Prostate gland (tissue), 2 donors: ENCODE data around the gene SLC26A9. TPM values are rescaled to one million over a fixed set of nuclear protein-coding genes. Genes with fewer than 3 reads are reported as not detected.
A peak's percentile ranks its signal among the peaks of the same experiment; 100 is the strongest.

Experiments used
- DNase-seq: peaks from one replicate; pipeline ENCODE4 v3.0.0-alpha.2; 2019; ENCODE audit warnings: low spot score
- H3K27ac ChIP-seq, 2 donors: fragments of 200-600 bp; sonication (generic); 2 replicates each; pipeline ENCODE4 v1.5.1; 2017 to 2019
- H3K27me3 ChIP-seq: fragments of 200-600 bp; sonication (generic); replicated peaks from 2 replicates; pipeline ENCODE4 v1.5.1; 2019; ENCODE audit not compliant: insufficient read depth
- H3K36me3 ChIP-seq, 2 donors: fragments of 200-600 bp; sonication (generic); 1 replicate in 1 of 2; 2 replicates in 1 of 2; pipeline versions ENCODE4 v1.5.1 to v1.8.1; 2017 to 2019
- H3K4me1 ChIP-seq: fragments of 200-600 bp; sonication (generic); replicated peaks from 2 replicates; pipeline ENCODE4 v1.5.1; 2019
- H3K4me3 ChIP-seq, 2 donors: fragments of 200-600 bp; sonication (generic); 2 replicates each; pipeline ENCODE4 v1.5.1; 2017 to 2019
- H3K9me3 ChIP-seq: fragments of 200-600 bp; sonication (generic); 2 replicates; pipeline ENCODE4 v1.5.1; 2017
- POLR2A ChIP-seq: fragments of 450-650 bp; IDR thresholded peaks from one replicate; pipeline ENCODE4 v1.6.1; 2016; ENCODE audit warnings: antibody characterized with exemption, mild to moderate bottlenecking
- POLR2AphosphoS5 ChIP-seq: sonication (generic); formaldehyde crosslinking; IDR thresholded peaks from one replicate; pipeline ENCODE4 v1.6.1; 2017; ENCODE audit warnings: antibody characterized with exemption
- WGBS: methylation state at CpG from one replicate; pipeline ENCODE4 v1.1.5; 2018; 5-methylcytosine and 5-hydroxymethylcytosine counted together
- intact Hi-C: fragments of 100-400 bp; cut with DNase I; formaldehyde crosslinking; loops from one replicate; pipeline ENCODE4 v1.14.2; 2022
- total RNA-seq, 2 donors: library from RNA; depleted of rRNA; stranded (reverse); fragments of >200 nt; gene quantifications; one replicate each; pipeline ENCODE4 v1.1.0, GENCODE V29; 2016
- TF ChIP-seq, protein P1 (sequence below), 4 experiments: fragments of 200-600 bp in 2 of 4; fragments of 450-650 bp in 2 of 4; sonication (generic) in 2 of 4; IDR thresholded peaks; 1 replicate in 3 of 4; 2 replicates in 1 of 4; pipeline ENCODE4 v1.5.1; 2016 to 2019; ENCODE audit warnings: antibody characterized with exemption in 4 of 4, mild to moderate bottlenecking in 2 of 4, moderate library complexity in 2 of 4

The SLC26A9 gene
- total RNA-seq, 2 donors from 2014 or later: 0.09 TPM; not detected in 1

DNA sequence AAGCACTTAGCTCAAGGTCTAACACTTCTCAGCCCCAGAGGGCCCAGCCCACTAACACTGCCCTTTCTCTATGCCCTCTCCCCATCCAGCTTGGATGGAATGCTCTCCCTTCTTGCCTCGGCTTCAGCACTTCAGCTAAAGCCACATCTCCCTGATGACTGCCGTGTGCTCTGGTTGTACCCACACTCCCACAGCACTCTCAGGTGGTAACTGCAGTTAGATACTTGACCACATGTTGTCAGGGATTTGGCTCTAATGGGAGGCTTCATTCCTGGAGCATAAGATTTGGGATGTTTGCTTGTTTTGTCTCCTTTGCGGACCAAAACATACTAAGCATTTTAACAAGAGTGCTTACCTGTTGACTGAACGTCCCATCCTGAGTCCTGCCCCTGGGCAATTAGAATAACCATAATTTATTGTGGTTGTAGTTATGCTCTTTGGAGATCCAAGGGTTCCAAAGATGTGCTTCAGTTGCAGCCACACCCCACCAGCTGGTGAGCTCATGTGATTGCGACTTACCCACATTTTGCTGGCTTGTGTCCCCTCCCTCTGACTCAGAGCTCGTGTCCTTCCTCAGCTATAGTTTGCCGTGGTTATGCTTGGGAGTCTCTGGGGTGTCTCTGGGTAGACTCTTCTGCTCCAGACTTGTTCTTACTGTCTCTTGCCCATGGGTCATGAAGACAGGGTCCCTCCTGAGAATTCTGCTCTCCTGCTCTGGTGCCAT lies 7.7 kb upstream of the SLC26A9 start:
- Histone ChIP-seq H3K27me3 (no peaks in the 10 kb centered on the region), H3K4me3 (no peak overlapping the region), H3K4me1 (no peaks in the 10 kb centered on the region), H3K9me3 (no peaks in the 10 kb centered on the region), H3K36me3 (no peaks in the 10 kb centered on the region), H3K27ac (no peak overlapping the region)
- WGBS: 69% methylated on average over 7 of the region's 7 CpGs
- no peak for TF ChIP-seq POLR2A
- TF ChIP-seq, protein P1, sequence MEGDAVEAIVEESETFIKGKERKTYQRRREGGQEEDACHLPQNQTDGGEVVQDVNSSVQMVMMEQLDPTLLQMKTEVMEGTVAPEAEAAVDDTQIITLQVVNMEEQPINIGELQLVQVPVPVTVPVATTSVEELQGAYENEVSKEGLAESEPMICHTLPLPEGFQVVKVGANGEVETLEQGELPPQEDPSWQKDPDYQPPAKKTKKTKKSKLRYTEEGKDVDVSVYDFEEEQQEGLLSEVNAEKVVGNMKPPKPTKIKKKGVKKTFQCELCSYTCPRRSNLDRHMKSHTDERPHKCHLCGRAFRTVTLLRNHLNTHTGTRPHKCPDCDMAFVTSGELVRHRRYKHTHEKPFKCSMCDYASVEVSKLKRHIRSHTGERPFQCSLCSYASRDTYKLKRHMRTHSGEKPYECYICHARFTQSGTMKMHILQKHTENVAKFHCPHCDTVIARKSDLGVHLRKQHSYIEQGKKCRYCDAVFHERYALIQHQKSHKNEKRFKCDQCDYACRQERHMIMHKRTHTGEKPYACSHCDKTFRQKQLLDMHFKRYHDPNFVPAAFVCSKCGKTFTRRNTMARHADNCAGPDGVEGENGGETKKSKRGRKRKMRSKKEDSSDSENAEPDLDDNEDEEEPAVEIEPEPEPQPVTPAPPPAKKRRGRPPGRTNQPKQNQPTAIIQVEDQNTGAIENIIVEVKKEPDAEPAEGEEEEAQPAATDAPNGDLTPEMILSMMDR (IDR thresholded peaks at IDR 0.05): no peak
- TF ChIP-seq POLR2AphosphoS5: no peak
- DNase-seq: no peak
- intact Hi-C loops: no loop called here

DNA sequence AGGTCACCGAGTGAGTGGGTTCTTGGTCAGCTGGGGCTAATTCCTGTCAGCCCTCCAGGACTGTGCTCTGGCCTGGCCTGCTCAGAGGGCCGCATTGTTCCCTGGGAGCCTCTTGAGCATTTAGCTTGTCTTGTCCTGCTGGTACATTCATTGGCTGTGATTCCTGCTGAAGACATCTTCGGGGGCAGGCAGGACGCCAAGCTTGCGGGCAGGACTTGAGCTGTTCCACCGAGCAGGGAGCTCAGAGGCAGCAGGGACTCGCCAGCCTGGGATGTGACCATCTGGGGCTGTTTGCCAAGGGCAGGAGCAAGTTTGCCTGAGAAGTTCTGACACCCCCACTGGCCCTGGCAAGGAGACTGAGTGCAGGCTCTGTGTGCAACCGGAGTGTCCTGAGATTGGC lies 7.0 kb upstream of the SLC26A9 start:
- H3K27ac ChIP-seq: peak overlapping the region in 1 of 2 donors; percentile 48
- intact Hi-C loops: no loop called here
- no peak for TF ChIP-seq POLR2A
- TF ChIP-seq POLR2AphosphoS5: peak; percentile 84
- H3K9me3 ChIP-seq: no peaks in the 10 kb centered on the region
- no peak overlapping the region for H3K4me3 ChIP-seq
- no peaks in the 10 kb centered on the region for H3K36me3 ChIP-seq
- 25% methylated on average over 6 of the region's 8 CpGs for WGBS
- peak; percentile 87 for DNase-seq
- no peaks in the 10 kb centered on the region for H3K27me3 ChIP-seq
- no peaks in the 10 kb centered on the region for H3K4me1 ChIP-seq

DNA sequence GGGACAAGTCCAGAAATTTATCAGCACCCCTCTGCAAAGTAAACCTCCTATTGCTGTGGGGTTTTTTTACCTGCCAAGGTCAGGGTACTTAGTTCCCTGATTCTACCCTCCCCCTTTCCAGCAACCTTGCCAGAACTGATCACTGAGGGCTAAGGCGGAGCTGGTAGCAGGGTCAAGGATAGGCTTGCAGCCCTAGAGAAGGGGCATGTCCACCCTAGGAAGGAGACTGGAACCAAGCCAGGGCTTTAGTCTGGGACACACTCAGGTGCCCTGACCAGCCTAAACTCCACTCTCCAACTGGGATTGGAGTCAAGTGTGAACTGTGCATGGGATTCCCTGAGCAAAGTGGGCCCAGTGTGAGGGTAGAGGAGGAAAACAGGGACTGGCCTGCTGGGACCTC lies 6.5 kb upstream of the SLC26A9 start:
- H3K4me3 ChIP-seq: no peak overlapping the region
- no peaks in the 10 kb centered on the region for H3K36me3 ChIP-seq
- H3K27ac ChIP-seq: peak overlapping the region in 1 of 2 donors; percentile 48
- DNase-seq: no peak
- no peaks in the 10 kb centered on the region for H3K4me1 ChIP-seq
- intact Hi-C loops: no loop called here
- WGBS: 95% methylated on average over 1 of the region's 1 CpG
- H3K27me3 ChIP-seq: peaks cover under 1% of the 10 kb centered on the region
- TF ChIP-seq, protein P1 (IDR thresholded peaks at IDR 0.05): no peak
- TF ChIP-seq POLR2AphosphoS5: no peak
- no peak for TF ChIP-seq POLR2A
- H3K9me3 ChIP-seq: no peaks in the 10 kb centered on the region

DNA sequence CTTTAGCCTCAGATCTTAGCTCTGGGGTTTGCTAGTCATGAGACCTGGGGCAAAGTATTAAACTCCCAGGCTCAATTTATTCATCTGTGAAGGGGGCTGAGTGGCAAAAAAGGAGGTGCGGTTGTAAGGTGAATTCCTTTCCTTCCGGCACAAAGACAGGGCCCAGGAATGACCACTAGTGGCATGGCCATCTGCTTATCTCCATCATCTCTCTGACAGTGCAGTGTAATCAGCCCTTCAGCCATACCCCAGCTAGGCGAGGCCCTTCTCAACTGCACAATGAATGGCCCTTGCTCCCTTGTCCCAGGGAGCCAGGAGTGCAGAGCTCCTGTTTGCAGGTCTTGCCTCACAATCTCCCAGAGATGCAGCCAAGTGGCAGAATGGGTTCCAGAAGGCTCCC lies 5.6 kb upstream of the SLC26A9 start:
- no peak for DNase-seq
- Histone ChIP-seq H3K4me1 (no peaks in the 10 kb centered on the region), H3K27me3 (peaks cover 4% of the 10 kb centered on the region), H3K9me3 (no peaks in the 10 kb centered on the region), H3K4me3 (no peak overlapping the region), H3K27ac (no peak overlapping the region), H3K36me3 (no peaks in the 10 kb centered on the region)
- WGBS: 96% methylated on average over 3 of the region's 3 CpGs
- intact Hi-C loops: no loop called here
- no peak for TF ChIP-seq POLR2A

DNA sequence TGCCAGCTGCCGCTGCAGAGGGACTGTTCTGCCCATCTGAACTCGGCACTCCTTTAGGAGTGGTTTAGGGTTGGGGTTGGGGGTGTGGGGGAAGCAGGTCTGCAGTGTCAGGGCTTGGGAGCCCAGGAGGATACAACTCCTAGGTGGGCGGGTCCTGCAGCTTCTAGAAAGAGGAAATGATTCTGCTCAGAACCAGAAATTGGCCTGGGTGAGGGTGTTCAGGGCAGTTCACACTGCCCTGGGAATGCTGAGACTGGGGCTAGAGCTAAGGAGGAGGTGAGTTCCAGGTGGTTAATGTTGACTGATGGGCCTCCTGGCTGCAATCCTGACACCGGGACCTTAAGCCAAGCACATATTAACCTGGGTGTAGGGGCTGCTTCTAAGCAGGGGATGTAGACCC lies 4.8 kb upstream of the SLC26A9 start:
- H3K9me3 ChIP-seq: no peaks in the 10 kb centered on the region
- no peak overlapping the region for H3K4me3 ChIP-seq
- no peaks in the 10 kb centered on the region for H3K36me3 ChIP-seq
- H3K27me3 ChIP-seq: peaks cover 6% of the 10 kb centered on the region
- 82% methylated on average over 4 of the region's 4 CpGs for WGBS
- no peak overlapping the region for H3K27ac ChIP-seq
- no peak for DNase-seq
- intact Hi-C loops: no loop called here
- no peaks in the 10 kb centered on the region for H3K4me1 ChIP-seq
- TF ChIP-seq, protein P1 (IDR thresholded peaks at IDR 0.05): no peak
- TF ChIP-seq POLR2A: no peak
- TF ChIP-seq POLR2AphosphoS5: no peak

DNA sequence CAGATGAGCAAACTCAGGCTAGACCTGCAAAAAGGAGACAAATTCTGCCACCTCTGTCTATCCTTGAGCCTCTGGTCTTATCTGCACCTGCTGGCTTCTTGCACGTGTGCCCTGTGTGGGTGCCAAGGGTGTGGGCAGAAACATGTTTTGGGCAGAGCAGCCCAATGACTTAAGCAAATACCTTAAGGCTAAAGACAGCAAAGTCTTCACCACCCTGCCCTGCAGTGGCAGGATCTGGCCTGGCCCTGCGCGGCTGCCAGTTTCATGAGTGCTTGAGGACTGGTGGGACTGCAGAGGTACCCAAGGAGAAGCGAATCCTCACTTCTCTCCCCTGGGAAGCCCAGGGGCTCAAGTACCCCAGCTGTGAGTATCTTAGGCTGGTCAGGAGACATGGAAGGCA lies 3.8 kb upstream of the SLC26A9 start:
- Histone ChIP-seq H3K27ac (no peak overlapping the region), H3K4me3 (no peak overlapping the region), H3K36me3 (no peaks in the 10 kb centered on the region), H3K4me1 (no peaks in the 10 kb centered on the region), H3K9me3 (no peaks in the 10 kb centered on the region), H3K27me3 (peaks cover 8% of the 10 kb centered on the region)
- TF ChIP-seq, protein P1 (IDR thresholded peaks at IDR 0.05): peak in 1 of 4 experiments; percentile 4
- TF ChIP-seq POLR2AphosphoS5 (peak; percentile 85), POLR2A (no peak)
- intact Hi-C loops: no loop called here
- 60% methylated on average over 4 of the region's 4 CpGs for WGBS
- DNase-seq: peak; percentile 82
